ENCODE measurements around the gene NRIP1. TPM values are rescaled to one million over a fixed set of nuclear protein-coding genes. Genes with fewer than 3 reads are reported as not detected.

The NRIP1 gene
- total and polyA plus RNA-seq, 9 of the 15 experiments (the other 6 are each of a cell fraction or from before 2014, with no cell fraction given): 4.3 to 42.8 (median 19.6) TPM

DNA sequence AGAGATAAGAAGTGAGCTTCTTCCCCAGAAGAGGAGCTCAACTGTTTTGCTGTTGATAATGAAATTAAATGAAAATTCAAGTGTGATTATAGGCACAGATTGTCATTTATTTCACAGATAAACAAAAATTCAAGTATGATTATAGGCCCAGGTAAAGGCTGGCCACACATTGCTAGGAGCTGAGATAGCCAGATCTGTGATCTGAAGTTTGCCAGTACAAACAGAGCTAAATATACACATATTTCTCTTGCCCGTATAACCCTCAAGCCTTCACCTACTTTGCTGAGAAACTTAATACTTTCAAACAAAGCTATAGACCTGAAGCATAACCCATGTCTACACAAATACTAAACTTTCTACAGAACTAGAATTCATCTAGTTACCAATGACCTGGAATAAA lies 31.3 kb upstream of the NRIP1 start (continued):
- TF ChIP-seq VEZF1 (CRISPR knock-in tag; IDR thresholded peaks at IDR 0.05): no peak
- TF ChIP-seq PRDM10 (IDR thresholded peaks at IDR 0.05; ENCODE audit: partially characterized antibody): no peak
- no peak for TF ChIP-seq TRIM28 (IDR thresholded peaks at IDR 0.05)
- no peak for TF ChIP-seq TBL1XR1 (IDR thresholded peaks at IDR 0.05; ENCODE audit: low read length in 2 of 2)
- no peak for TF ChIP-seq KLF6 (CRISPR knock-in tag; IDR thresholded peaks at IDR 0.05; ENCODE audit: borderline replicate concordance)
- TF ChIP-seq USF2 (CRISPR knock-in tag; IDR thresholded peaks at IDR 0.05): no peak
- TF ChIP-seq ZNF311 (CRISPR knock-in tag; IDR thresholded peaks at IDR 0.05): no peak
- no peak for TF ChIP-seq SP2 (IDR thresholded peaks at IDR 0.05; ENCODE audit: extremely low read depth, low read depth, low read length, poor library complexity, severe bottlenecking)

Data from K562 (cell line).